ENCODE data around the gene EVX2. TPM values are rescaled to one million over a fixed set of nuclear protein-coding genes. Genes with fewer than 3 reads are reported as not detected.

The EVX2 gene
- total and polyA plus RNA-seq, 2 donors (not counting 1 experiment from before 2014, with no cell fraction given) = not detected

DNA sequence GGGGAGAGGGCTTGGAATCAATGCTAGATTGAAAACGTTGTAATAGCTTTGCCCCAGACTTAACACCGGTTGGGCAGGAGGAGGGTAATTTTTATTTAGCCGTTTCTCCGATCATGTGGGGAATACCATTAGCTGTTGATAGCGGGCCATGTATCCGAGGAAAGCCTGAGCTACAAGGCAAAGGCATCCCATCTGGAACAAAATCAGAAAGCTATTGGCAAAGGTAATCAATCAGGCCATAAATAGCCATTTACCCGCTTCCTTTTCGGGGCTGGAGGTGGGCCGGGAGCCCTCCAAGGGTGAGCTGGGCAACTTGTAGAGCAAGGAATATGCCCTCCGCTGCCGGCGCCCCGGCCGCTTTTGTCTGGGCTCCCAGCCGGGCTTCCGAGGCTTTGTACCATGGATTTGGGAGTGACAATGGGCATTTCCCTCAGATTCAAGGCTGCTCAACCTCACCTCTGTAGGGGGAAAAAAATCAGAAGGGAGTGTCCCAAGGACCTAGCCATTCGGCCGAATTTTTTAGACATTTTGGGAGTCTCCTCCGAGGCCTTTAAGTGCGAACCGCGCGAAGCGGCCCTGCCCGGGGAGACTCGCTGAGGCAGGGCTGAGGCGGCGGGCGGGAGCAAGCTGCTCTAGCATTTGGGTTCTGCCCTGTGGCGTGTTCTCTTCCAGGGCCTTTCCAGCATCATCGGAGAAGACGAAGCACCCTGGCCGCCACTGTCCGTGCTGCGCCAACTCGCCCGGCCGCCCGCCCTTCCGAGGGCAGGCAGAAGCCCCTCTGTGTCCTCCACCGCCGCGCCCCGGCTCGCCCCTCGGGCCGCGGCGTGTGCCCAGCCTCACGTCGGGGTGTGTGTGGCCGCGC is 37.7 kb upstream of the EVX2 start:
- peaks cover 5 to 34% of the 10 kb centered on the region in 2 donors for H3K4me1 ChIP-seq (ENCODE audit: control insufficient read depth in 2 of 2, insufficient read depth in 2 of 2, low read length in 2 of 2)
- H3K36me3 ChIP-seq (replicated peaks in 1 of 2; ENCODE audit: control extremely low read depth in 1 of 2, control insufficient read depth in 1 of 2, extremely low read depth in 1 of 2, insufficient read depth in 2 of 2, low read length in 1 of 2) = no peaks in the 10 kb centered on the region
- ATAC-seq (ENCODE audit: low read depth) (no peak), DNase-seq (no peak)
- H3K4me3 ChIP-seq (ENCODE audit: control extremely low read depth in 1 of 5, extremely low read depth in 1 of 5, insufficient read depth in 1 of 5, low read depth in 2 of 5, low read length in 4 of 5) = no peak overlapping the region
- H3K4me2 ChIP-seq (replicated peaks; ENCODE audit: low read depth, low read length, poor library complexity, severe bottlenecking) = peak overlapping the region; percentile 72
- peaks cover 11% of the 10 kb centered on the region for H3K4me1 Mint-ChIP-seq
- CTCF ChIA-PET = interaction anchor here (0.8 to 1.8 kb wide), 4 partner anchors 11 to 1044 kb away, joined by 3 to 12 read pairs (median 6); no protein-coding TSS in a partner anchor
- no peaks in the 10 kb centered on the region for H4K20me1 ChIP-seq (ENCODE audit: control insufficient read depth, insufficient read depth, low read length, poor library complexity, severe bottlenecking)
- peaks cover 2% of the 10 kb centered on the region for H3K9me3 Mint-ChIP-seq (ENCODE audit: insufficient read depth)
- no peak overlapping the region for H3K4me3 Mint-ChIP-seq
- peaks cover 0 to 55% (median 2%) of the 10 kb centered on the region in 3 donors for H3K9me3 ChIP-seq (ENCODE audit: control extremely low read depth in 1 of 3, control insufficient read depth in 2 of 3, insufficient read depth in 1 of 3, low read length in 2 of 3)
- WGBS (ENCODE audit: insufficient coverage) = 23% methylated on average over 40 of the region's 53 CpGs
- TF ChIP-seq, protein P1, sequence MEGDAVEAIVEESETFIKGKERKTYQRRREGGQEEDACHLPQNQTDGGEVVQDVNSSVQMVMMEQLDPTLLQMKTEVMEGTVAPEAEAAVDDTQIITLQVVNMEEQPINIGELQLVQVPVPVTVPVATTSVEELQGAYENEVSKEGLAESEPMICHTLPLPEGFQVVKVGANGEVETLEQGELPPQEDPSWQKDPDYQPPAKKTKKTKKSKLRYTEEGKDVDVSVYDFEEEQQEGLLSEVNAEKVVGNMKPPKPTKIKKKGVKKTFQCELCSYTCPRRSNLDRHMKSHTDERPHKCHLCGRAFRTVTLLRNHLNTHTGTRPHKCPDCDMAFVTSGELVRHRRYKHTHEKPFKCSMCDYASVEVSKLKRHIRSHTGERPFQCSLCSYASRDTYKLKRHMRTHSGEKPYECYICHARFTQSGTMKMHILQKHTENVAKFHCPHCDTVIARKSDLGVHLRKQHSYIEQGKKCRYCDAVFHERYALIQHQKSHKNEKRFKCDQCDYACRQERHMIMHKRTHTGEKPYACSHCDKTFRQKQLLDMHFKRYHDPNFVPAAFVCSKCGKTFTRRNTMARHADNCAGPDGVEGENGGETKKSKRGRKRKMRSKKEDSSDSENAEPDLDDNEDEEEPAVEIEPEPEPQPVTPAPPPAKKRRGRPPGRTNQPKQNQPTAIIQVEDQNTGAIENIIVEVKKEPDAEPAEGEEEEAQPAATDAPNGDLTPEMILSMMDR (IDR thresholded peaks at IDR 0.05) = no peak
- peak; percentile 85 for TF ChIP-seq EZH2 (IDR thresholded peaks at IDR 0.05; ENCODE audit: borderline replicate concordance, insufficient read depth, low read depth, low read length, poor library complexity, severe bottlenecking)
- peaks cover 78% of the 10 kb centered on the region for H3K27me3 Mint-ChIP-seq
- H2AFZ ChIP-seq (ENCODE audit: insufficient read depth, low read depth, low read length, poor library complexity, severe bottlenecking) = peak overlapping the region; percentile 40
- H3K27ac Mint-ChIP-seq = no peak overlapping the region
- POLR2A ChIA-PET = no interaction called here
- no peak overlapping the region for H3K27ac ChIP-seq (ENCODE audit: low read length in 2 of 2)
- peaks cover 0 to 95% (median 75%) of the 10 kb centered on the region in 4 experiments for H3K27me3 ChIP-seq (replicated peaks in 1 of 4; ENCODE audit: control extremely low read depth in 1 of 4, control insufficient read depth in 3 of 4, insufficient read depth in 4 of 4, low read length in 3 of 4)
- intact Hi-C loops (cut with micrococcal nuclease) = no loop called here
- H3K9ac ChIP-seq (ENCODE audit: low read length) = no peak overlapping the region
- H3K79me2 ChIP-seq (ENCODE audit: control insufficient read depth, insufficient read depth, low read length) = no peaks in the 10 kb centered on the region
